Calu3 (cell line): ENCODE results near the gene DOLK. TPM values are rescaled to one million over a fixed set of nuclear protein-coding genes. Genes with fewer than 3 reads are reported as not detected.

Source experiments
- BruUV-seq: library from RNA; stranded (reverse); fragments of 400-500 nt; replicated peaks from 2 replicates; lab custom pipeline; 2021; lab: Mats Ljungman, UMichigan
- CTCF ChIA-PET: fragments of 300-600 bp; sonication (Branson Sonifier 250); formaldehyde crosslinking; loops from one replicate; lab custom pipeline; 2022; ENCODE audit warnings: antibody characterized with exemption; lab: Charles Lee
- DNase-seq: peaks from one replicate; pipeline ENCODE4 v3.0.0; 2022
- H3K27ac Mint-ChIP-seq: one replicate; pipeline ENCODE4 v1.8.0; 2022; ENCODE audit warnings: mixed read lengths; ENCODE audit not compliant: unreplicated experiment
- H3K27me3 Mint-ChIP-seq: one replicate; pipeline ENCODE4 v1.8.0; 2022; ENCODE audit warnings: mixed read lengths; ENCODE audit not compliant: unreplicated experiment
- H3K36me3 Mint-ChIP-seq: one replicate; pipeline ENCODE4 v1.8.0; 2022; ENCODE audit warnings: mild to moderate bottlenecking, moderate library complexity, mixed read lengths; ENCODE audit not compliant: insufficient read depth, unreplicated experiment
- H3K4me1 Mint-ChIP-seq: one replicate; pipeline ENCODE4 v1.8.0; 2022; ENCODE audit warnings: mild to moderate bottlenecking, low read depth, mixed read lengths; ENCODE audit not compliant: unreplicated experiment
- H3K4me3 Mint-ChIP-seq: one replicate; pipeline ENCODE4 v1.8.0; 2022; ENCODE audit warnings: mild to moderate bottlenecking, low read depth, moderate library complexity, mixed read lengths; ENCODE audit not compliant: unreplicated experiment
- H3K9me3 Mint-ChIP-seq: one replicate; pipeline ENCODE4 v1.8.0; 2022; ENCODE audit warnings: low read depth, mixed read lengths; ENCODE audit not compliant: unreplicated experiment
- CTCF ChIP-seq: fragments of 200-600 bp; IDR thresholded peaks from one replicate; pipeline ENCODE4 v1.8.0; 2022; ENCODE audit warnings: antibody characterized with exemption; ENCODE audit not compliant: unreplicated experiment
- intact Hi-C: fragments of 100-400 bp; cut with micrococcal nuclease; formaldehyde crosslinking; loops from one replicate; pipeline ENCODE4 v1.10.0; 2022; ENCODE audit not compliant: unreplicated experiment
- total RNA-seq: library from RNA; stranded (reverse); gene quantifications from 2 replicates; pipeline ENCODE4 v1.2.3, GENCODE V29; 2022

DOLK gene
- total RNA-seq, 1 experiment from 2014 or later: 14.7 TPM

- H3K36me3 Mint-ChIP-seq: no peaks in the 10 kb centered on the region
- intact Hi-C loops: loop anchor here (1.0 to 5.0 kb wide), 3 partner anchors 46 to 76 kb away; partner anchors contain the start of genes KYAT1 and LRRC8A
- BruUV-seq: no TSS peak
- DNase-seq: peak; percentile 61
- H3K4me1 Mint-ChIP-seq: peaks cover 7% of the 10 kb centered on the region
- no peaks in the 10 kb centered on the region for H3K27me3 Mint-ChIP-seq
- H3K4me3 Mint-ChIP-seq: no peak overlapping the region
- H3K27ac Mint-ChIP-seq: peak overlapping the region; percentile 39
- no peaks in the 10 kb centered on the region for H3K9me3 Mint-ChIP-seq
- peak; percentile 73 for TF ChIP-seq CTCF
- CTCF ChIA-PET: interaction anchor here (0.6 to 1.5 kb wide), 4 partner anchors 15 to 98 kb away, joined by 3 to 4 read pairs (median 4); partner anchors contain the start of gene SPOUT1
Measured at GRCh38 chr9:128927731-128928411, 19.5 kb downstream of the DOLK start.

- Mint-ChIP-seq H3K9me3 (no peaks in the 10 kb centered on the region), H3K4me3 (no peak overlapping the region), H3K4me1 (peaks cover 7% of the 10 kb centered on the region), H3K27me3 (no peaks in the 10 kb centered on the region), H3K27ac (no peak overlapping the region), H3K36me3 (peaks cover 5% of the 10 kb centered on the region)
- no peak for TF ChIP-seq CTCF
- intact Hi-C loops: no loop called here
- CTCF ChIA-PET: interaction anchor here (1.0 kb wide), 1 partner anchor 11 kb away, joined by 4 read pairs; no protein-coding TSS in a partner anchor
- no peak for DNase-seq
- no TSS peak for BruUV-seq
Measured at GRCh38 chr9:128923493-128923883, 23.9 kb downstream of the DOLK start.

- Mint-ChIP-seq H3K27me3 (no peaks in the 10 kb centered on the region), H3K4me3 (no peak overlapping the region), H3K27ac (no peak overlapping the region), H3K36me3 (peaks cover 14% of the 10 kb centered on the region), H3K4me1 (no peaks in the 10 kb centered on the region), H3K9me3 (no peaks in the 10 kb centered on the region)
- CTCF ChIA-PET: interaction anchor here (0.6 kb wide), 1 partner anchor 78 kb away, joined by 3 read pairs; no protein-coding TSS in a partner anchor
- BruUV-seq: no TSS peak
- intact Hi-C loops: no loop called here
- no peak for DNase-seq
- no peak for TF ChIP-seq CTCF
Measured at GRCh38 chr9:128921881-128922763, 25.3 kb downstream of the DOLK start.

- CTCF ChIA-PET: interaction anchor here (0.6 kb wide), 1 partner anchor 83 kb away, joined by 5 read pairs; no protein-coding TSS in a partner anchor
- Mint-ChIP-seq H3K36me3 (peaks cover 22% of the 10 kb centered on the region), H3K9me3 (no peaks in the 10 kb centered on the region), H3K4me1 (no peaks in the 10 kb centered on the region), H3K4me3 (no peak within 1 kb of the TSS), H3K27ac (no peak within 1 kb of the TSS), H3K27me3 (no peaks in the 10 kb centered on the region)
- no TSS peak for BruUV-seq
- TF ChIP-seq CTCF: no peak
- intact Hi-C loops: no loop called here
- no peak for DNase-seq
Measured at GRCh38 chr9:128920381-128921058, 26.9 kb downstream of the DOLK start, which contains the start of gene PHYHD1. PHYHD1 (plus strand) TSS chr9:128920982; CDS start chr9:128922324, 1,342 bp downstream.
